GM23338 (cell line): Measurements from ENCODE around the gene HHIPL1. TPM values are rescaled to one million over a fixed set of nuclear protein-coding genes. Genes with fewer than 3 reads are reported as not detected.
A peak's percentile ranks its signal among the peaks of the same experiment; 100 is the strongest.

Experiments
- ATAC-seq: fragments of 200-7000 bp; cut with Tn5 transposase; 3 replicates; pipeline ENCODE4 v1.9.1; 2020
- DNase-seq: peaks from one replicate; pipeline ENCODE4 v3.0.0-alpha.2; 2015; ENCODE audit warnings: low spot score
- H2AFZ ChIP-seq: fragments of 200-600 bp; sonication (generic); 2 replicates; pipeline ENCODE4 v1.8.0; 2016; ENCODE audit warnings: antibody characterized with exemption, mild to moderate bottlenecking, moderate library complexity
- H3F3A ChIP-seq: fragments of 200-600 bp; sonication (generic); replicated peaks from 2 replicates; pipeline ENCODE4 v1.8.0; 2017; ENCODE audit warnings: antibody characterized with exemption, mixed run types, low read depth
- H3K27ac ChIP-seq: fragments of 200-600 bp; sonication (generic); 2 replicates; pipeline ENCODE4 v1.6.1; 2016; ENCODE audit warnings: low read depth
- H3K27me3 ChIP-seq: fragments of 200-600 bp; sonication (generic); 2 replicates; pipeline ENCODE4 v1.8.0; 2016; ENCODE audit warnings: mild to moderate bottlenecking, mixed run types, moderate library complexity; ENCODE audit not compliant: insufficient read depth
- H3K36me3 ChIP-seq: fragments of 200-600 bp; sonication (generic); 2 replicates; pipeline ENCODE4 v1.8.0; 2016; ENCODE audit warnings: mild to moderate bottlenecking; ENCODE audit not compliant: insufficient read depth
- H3K4me1 ChIP-seq: fragments of 200-600 bp; sonication (generic); 2 replicates; pipeline ENCODE4 v1.8.0; 2016; ENCODE audit warnings: mild to moderate bottlenecking, moderate library complexity; ENCODE audit not compliant: insufficient read depth
- H3K4me2 ChIP-seq: fragments of 200-600 bp; sonication (generic); 2 replicates; pipeline ENCODE4 v1.7.1; 2017; ENCODE audit warnings: mixed run types
- H3K4me3 ChIP-seq: fragments of 200-600 bp; sonication (generic); 2 replicates; pipeline ENCODE4 v1.6.1; 2016; ENCODE audit warnings: mixed run types
- H3K79me2 ChIP-seq: fragments of 200-600 bp; sonication (generic); replicated peaks from 2 replicates; pipeline ENCODE4 v1.8.0; 2017; ENCODE audit warnings: mild to moderate bottlenecking; ENCODE audit not compliant: insufficient read depth
- H3K9me2 ChIP-seq: fragments of 200-600 bp; sonication (generic); 2 replicates; pipeline ENCODE4 v1.8.0; 2017; ENCODE audit not compliant: insufficient read depth
- H4K20me1 ChIP-seq: fragments of 200-600 bp; sonication (generic); replicated peaks from 2 replicates; pipeline ENCODE4 v1.8.0; 2017; ENCODE audit warnings: mild to moderate bottlenecking; ENCODE audit not compliant: insufficient read depth
- H3K27ac Mint-ChIP-seq: 2 replicates; pipeline ENCODE4 v1.8.0; 2020; ENCODE audit warnings: inconsistent platforms, mild to moderate bottlenecking, moderate library complexity, mixed read lengths
- H3K27me3 Mint-ChIP-seq: 3 replicates; pipeline ENCODE4 v1.8.0; 2022; ENCODE audit warnings: low read depth, mild to moderate bottlenecking, moderate library complexity, mixed read lengths, inconsistent platforms; ENCODE audit not compliant: insufficient read depth, poor library complexity
- H3K36me3 Mint-ChIP-seq: 3 replicates; pipeline ENCODE4 v1.8.0; 2021; ENCODE audit warnings: low read depth, mild to moderate bottlenecking, inconsistent platforms, moderate library complexity, mixed read lengths
- H3K4me1 Mint-ChIP-seq: 3 replicates; pipeline ENCODE4 v1.8.0; 2020; ENCODE audit warnings: mild to moderate bottlenecking, inconsistent platforms, mixed read lengths
- H3K4me3 Mint-ChIP-seq: 3 replicates; pipeline ENCODE4 v1.8.0; 2021; ENCODE audit warnings: moderate library complexity, mild to moderate bottlenecking, inconsistent platforms, mixed read lengths
- H3K9me3 Mint-ChIP-seq: 3 replicates; pipeline ENCODE4 v1.8.0; 2020; ENCODE audit warnings: moderate library complexity, mild to moderate bottlenecking, inconsistent platforms, mixed read lengths
- CREB1 ChIP-seq: fragments of 250-450 bp; sonication (Bioruptor Pico); IDR thresholded peaks from 2 replicates; pipeline ENCODE4 v1.5.0; 2020; ENCODE audit warnings: low read depth, mild to moderate bottlenecking, moderate library complexity
- CTCF ChIP-seq, 2 experiments: fragments of 200-600 bp in 1 of 2; sonication (generic) in 1 of 2; conservative IDR thresholded peaks; 2 replicates each; pipeline versions ENCODE4 v1.5.1 to v1.6.1; 2016 to 2017; ENCODE audit warnings: antibody characterized with exemption in 2 of 2, low read depth in 2 of 2, mild to moderate bottlenecking in 2 of 2, moderate library complexity in 1 of 2
- EZH2 ChIP-seq: fragments of 200-600 bp; sonication (generic); IDR thresholded peaks from one replicate; pipeline ENCODE4 v1.8.0; 2017; ENCODE audit warnings: antibody characterized with exemption, mild to moderate bottlenecking, low read depth; ENCODE audit not compliant: unreplicated experiment
- EZH2phosphoT487 ChIP-seq: fragments of 200-600 bp; sonication (generic); IDR thresholded peaks from one replicate; pipeline ENCODE4 v1.8.1; 2018; ENCODE audit warnings: antibody characterized with exemption; ENCODE audit not compliant: unreplicated experiment
- POLR2AphosphoS5 ChIP-seq: IDR thresholded peaks from 2 replicates; pipeline ENCODE4 v1.6.1; 2016; ENCODE audit warnings: antibody characterized with exemption, low read depth
- STAT1 ChIP-seq: IDR thresholded peaks from one replicate; pipeline ENCODE4 v1.6.1; 2016; ENCODE audit warnings: antibody characterized with exemption; ENCODE audit not compliant: unreplicated experiment
- ZNF114 ChIP-seq: fragments of 250-450 bp; sonication (Bioruptor Pico); IDR thresholded peaks from 2 replicates; pipeline ENCODE4 v1.5.0; 2020; ENCODE audit warnings: mild to moderate bottlenecking, moderate library complexity
- ZNF331 ChIP-seq: fragments of 250-450 bp; sonication (Bioruptor Pico); IDR thresholded peaks from 2 replicates; pipeline ENCODE4 v1.5.0; 2020; ENCODE audit warnings: low read depth, mild to moderate bottlenecking, moderate library complexity
- polyA plus RNA-seq: library from polyadenylated mRNA; unstranded; fragments of >200 nt; fragmentation: Nextera tagmentation; extraction: Ambion mirVana; gene quantifications from 2 replicates; pipeline ENCODE4 v1.2.1, GENCODE V29; 2016
- total RNA-seq: library from RNA; depleted of rRNA; stranded (reverse); fragments of >200 nt; shearing (Covaris generic); gene quantifications from 2 replicates; pipeline ENCODE4 v1.2.3, GENCODE V29; 2014
- TF ChIP-seq, protein P1 (sequence below): IDR thresholded peaks from 2 replicates; pipeline ENCODE4 v1.6.1; 2016; ENCODE audit warnings: antibody characterized with exemption
- TF ChIP-seq, protein P2 (sequence below): IDR thresholded peaks from one replicate; pipeline ENCODE4 v1.6.1; 2018; ENCODE audit warnings: antibody characterized with exemption; ENCODE audit not compliant: unreplicated experiment

HHIPL1 gene
- total and polyA plus RNA-seq, 2 experiments from 2014 or later = 1.9 to 2.0 TPM

GRCh38 chr14:99628887-99629618 lies 15.9 kb upstream of the HHIPL1 start:
- Histone ChIP-seq H4K20me1 (no peaks in the 10 kb centered on the region), H3K27ac (no peak overlapping the region), H3K4me3 (no peak overlapping the region), H3K36me3 (no peaks in the 10 kb centered on the region), H3F3A (no peaks in the 10 kb centered on the region), H3K4me1 (no peaks in the 10 kb centered on the region; the same call in 1 of the 2 replicates), H3K27me3 (no peaks in the 10 kb centered on the region), H3K4me2 (no peak overlapping the region), H3K79me2 (no peaks in the 10 kb centered on the region), H2AFZ (no peak overlapping the region), H3K9me2 (no peaks in the 10 kb centered on the region)
- Mint-ChIP-seq H3K27ac (no peak overlapping the region), H3K36me3 (no peaks in the 10 kb centered on the region), H3K27me3 (peaks cover 14% of the 10 kb centered on the region), H3K4me1 (peaks cover 12% of the 10 kb centered on the region), H3K4me3 (no peak overlapping the region), H3K9me3 (no peaks in the 10 kb centered on the region; the same call in 2 of the 3 replicates)
- peak; percentile 91 for ATAC-seq
- no peak for TF ChIP-seq STAT1
- TF ChIP-seq, protein P1, sequence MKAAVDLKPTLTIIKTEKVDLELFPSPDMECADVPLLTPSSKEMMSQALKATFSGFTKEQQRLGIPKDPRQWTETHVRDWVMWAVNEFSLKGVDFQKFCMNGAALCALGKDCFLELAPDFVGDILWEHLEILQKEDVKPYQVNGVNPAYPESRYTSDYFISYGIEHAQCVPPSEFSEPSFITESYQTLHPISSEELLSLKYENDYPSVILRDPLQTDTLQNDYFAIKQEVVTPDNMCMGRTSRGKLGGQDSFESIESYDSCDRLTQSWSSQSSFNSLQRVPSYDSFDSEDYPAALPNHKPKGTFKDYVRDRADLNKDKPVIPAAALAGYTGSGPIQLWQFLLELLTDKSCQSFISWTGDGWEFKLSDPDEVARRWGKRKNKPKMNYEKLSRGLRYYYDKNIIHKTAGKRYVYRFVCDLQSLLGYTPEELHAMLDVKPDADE = no peak
- TF ChIP-seq CREB1 (CRISPR knock-in tag) = peak; percentile 16; the same call in 1 of the 2 replicates
- peak; percentile 91 to 97 for TF ChIP-seq CTCF (conservative IDR thresholded peaks at IDR 0.05; ENCODE audit: low read depth in 2 of 2)
- peak; percentile 86 for DNase-seq

DNA sequence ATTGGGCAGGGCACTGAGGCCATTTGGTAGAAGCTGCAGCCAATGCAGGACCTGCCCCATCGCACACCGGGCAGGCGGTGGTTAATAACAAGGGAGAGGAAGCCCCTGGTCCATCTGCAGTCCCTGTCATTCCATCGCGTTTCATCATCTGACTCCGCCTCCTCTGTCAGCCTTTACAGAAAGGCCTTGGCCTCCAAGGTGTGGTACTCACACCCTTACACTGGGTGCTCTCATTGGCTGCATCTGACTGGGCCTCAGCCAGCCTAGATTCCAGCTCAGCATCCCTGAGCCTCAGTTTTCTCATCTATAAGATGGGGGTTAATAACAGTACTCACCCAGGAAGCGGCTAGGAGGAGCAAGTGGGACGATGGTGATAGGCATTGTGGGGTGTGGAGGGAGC lies 14.7 kb upstream of the HHIPL1 start:
- H3K4me3 ChIP-seq = no peak overlapping the region
- no peaks in the 10 kb centered on the region for H3K27me3 ChIP-seq
- H3K36me3 Mint-ChIP-seq = no peaks in the 10 kb centered on the region
- H3K27ac ChIP-seq = no peak overlapping the region
- peak; percentile 53 for DNase-seq
- H3K36me3 ChIP-seq = no peaks in the 10 kb centered on the region
- peaks cover 13% of the 10 kb centered on the region for H3K27me3 Mint-ChIP-seq
- H4K20me1 ChIP-seq = no peaks in the 10 kb centered on the region
- H3K4me1 ChIP-seq = no peaks in the 10 kb centered on the region; the same call in 1 of the 2 replicates
- no peak overlapping the region for H2AFZ ChIP-seq
- ATAC-seq = no peak
- TF ChIP-seq EZH2 = no peak
- no peak for TF ChIP-seq EZH2phosphoT487
- no peak for TF ChIP-seq POLR2AphosphoS5
- TF ChIP-seq STAT1 = no peak
- TF ChIP-seq ZNF114 (CRISPR knock-in tag) = no peak
- no peak for TF ChIP-seq CREB1 (CRISPR knock-in tag)
- TF ChIP-seq, protein P2, sequence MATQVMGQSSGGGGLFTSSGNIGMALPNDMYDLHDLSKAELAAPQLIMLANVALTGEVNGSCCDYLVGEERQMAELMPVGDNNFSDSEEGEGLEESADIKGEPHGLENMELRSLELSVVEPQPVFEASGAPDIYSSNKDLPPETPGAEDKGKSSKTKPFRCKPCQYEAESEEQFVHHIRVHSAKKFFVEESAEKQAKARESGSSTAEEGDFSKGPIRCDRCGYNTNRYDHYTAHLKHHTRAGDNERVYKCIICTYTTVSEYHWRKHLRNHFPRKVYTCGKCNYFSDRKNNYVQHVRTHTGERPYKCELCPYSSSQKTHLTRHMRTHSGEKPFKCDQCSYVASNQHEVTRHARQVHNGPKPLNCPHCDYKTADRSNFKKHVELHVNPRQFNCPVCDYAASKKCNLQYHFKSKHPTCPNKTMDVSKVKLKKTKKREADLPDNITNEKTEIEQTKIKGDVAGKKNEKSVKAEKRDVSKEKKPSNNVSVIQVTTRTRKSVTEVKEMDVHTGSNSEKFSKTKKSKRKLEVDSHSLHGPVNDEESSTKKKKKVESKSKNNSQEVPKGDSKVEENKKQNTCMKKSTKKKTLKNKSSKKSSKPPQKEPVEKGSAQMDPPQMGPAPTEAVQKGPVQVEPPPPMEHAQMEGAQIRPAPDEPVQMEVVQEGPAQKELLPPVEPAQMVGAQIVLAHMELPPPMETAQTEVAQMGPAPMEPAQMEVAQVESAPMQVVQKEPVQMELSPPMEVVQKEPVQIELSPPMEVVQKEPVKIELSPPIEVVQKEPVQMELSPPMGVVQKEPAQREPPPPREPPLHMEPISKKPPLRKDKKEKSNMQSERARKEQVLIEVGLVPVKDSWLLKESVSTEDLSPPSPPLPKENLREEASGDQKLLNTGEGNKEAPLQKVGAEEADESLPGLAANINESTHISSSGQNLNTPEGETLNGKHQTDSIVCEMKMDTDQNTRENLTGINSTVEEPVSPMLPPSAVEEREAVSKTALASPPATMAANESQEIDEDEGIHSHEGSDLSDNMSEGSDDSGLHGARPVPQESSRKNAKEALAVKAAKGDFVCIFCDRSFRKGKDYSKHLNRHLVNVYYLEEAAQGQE = no peak
- no peak for TF ChIP-seq ZNF331 (CRISPR knock-in tag)
- H3K4me3 Mint-ChIP-seq = no peak overlapping the region
- no peaks in the 10 kb centered on the region for H3F3A ChIP-seq
- peaks cover 7% of the 10 kb centered on the region for H3K4me1 Mint-ChIP-seq
- H3K79me2 ChIP-seq = no peaks in the 10 kb centered on the region
- no peak overlapping the region for H3K4me2 ChIP-seq
- H3K9me2 ChIP-seq = no peaks in the 10 kb centered on the region
- H3K9me3 Mint-ChIP-seq = no peaks in the 10 kb centered on the region; the same call in 2 of the 3 replicates
- H3K27ac Mint-ChIP-seq = no peak overlapping the region
